Gastrocnemius medialis (tissue), 4 donors: ENCODE measurements around the gene MPPE1. TPM values are rescaled to one million over a fixed set of nuclear protein-coding genes. Genes with fewer than 3 reads are reported as not detected.
A peak's percentile ranks its signal among the peaks of the same experiment; 100 is the strongest.

Source experiments
- ATAC-seq, 2 donors: fragments of 150-250 bp; one replicate each; pipeline ENCODE4 v1.9.1; 2016
- DNase-seq, 2 donors: peaks; one replicate each; pipeline ENCODE4 v3.0.0-alpha.2; 2019
- H3K27ac ChIP-seq, 4 donors: fragments of 200-600 bp; sonication (generic); 1 replicate in 1 of 4; 2 replicates in 3 of 4; pipeline ENCODE4 v1.5.1; 2016 to 2018; ENCODE audit warnings: mild to moderate bottlenecking in 2 of 4, moderate library complexity in 1 of 4
- H3K27me3 ChIP-seq, 3 donors: fragments of 200-600 bp; sonication (generic) in 2 of 3; 1 replicate in 1 of 3; 2 replicates in 2 of 3; pipeline versions ENCODE4 v1.5.1 to v1.6.0; 2016 to 2019; ENCODE audit warnings: mild to moderate bottlenecking in 1 of 3, moderate library complexity in 1 of 3
- H3K36me3 ChIP-seq, 2 donors: fragments of 200-600 bp; sonication (generic) in 1 of 2; one replicate each; pipeline ENCODE4 v1.5.1; 2017 to 2018
- H3K4me1 ChIP-seq, 2 donors: fragments of 200-600 bp; sonication (generic) in 1 of 2; one replicate each; pipeline ENCODE4 v1.5.1; 2016 to 2017; ENCODE audit warnings: mild to moderate bottlenecking in 2 of 2
- H3K4me3 ChIP-seq, 4 donors: fragments of 200-600 bp; sonication (generic) in 3 of 4; 1 replicate in 1 of 4; 2 replicates in 3 of 4; pipeline ENCODE4 v1.5.1; 2016 to 2019; ENCODE audit warnings: mild to moderate bottlenecking in 2 of 4
- H3K9me3 ChIP-seq, 3 donors: fragments of 200-600 bp; sonication (generic) in 2 of 3; 1 replicate in 1 of 3; 2 replicates in 2 of 3; pipeline ENCODE4 v1.5.1; 2016 to 2019
- CTCF ChIP-seq, 5 experiments: fragments of 450-650 bp in 3 of 5; fragments of 200-600 bp in 2 of 5; sonication (generic) in 2 of 5; IDR thresholded peaks in 4 of 5; conservative IDR thresholded peaks in 1 of 5; 1 replicate in 4 of 5; 2 replicates in 1 of 5; pipeline ENCODE4 v1.5.1; 2016 to 2019; ENCODE audit warnings: antibody characterized with exemption in 5 of 5, mild to moderate bottlenecking in 3 of 5, moderate library complexity in 3 of 5
- POLR2A ChIP-seq, 2 donors: fragments of 450-650 bp; IDR thresholded peaks; one replicate each; pipeline ENCODE4 v1.6.1; 2017; ENCODE audit warnings: antibody characterized with exemption in 2 of 2, mild to moderate bottlenecking in 2 of 2, moderate library complexity in 2 of 2
- in situ Hi-C, 4 donors: fragments of 200-750 bp; cut with MboI; loops; one replicate each; pipeline versions ENCODE4 v1.15.0 to v1.8.0; 2017; ENCODE audit warnings: low sequenced_read_pairs in 4 of 4
- intact Hi-C: fragments of 100-400 bp; cut with DNase I; formaldehyde crosslinking; loops from one replicate; pipeline ENCODE4 v1.15.1; 2023; ENCODE audit warnings: low total_unique reads
- total RNA-seq, 4 donors: library from RNA; depleted of rRNA; stranded (reverse); fragments of >200 nt; gene quantifications; one replicate each; pipeline versions ENCODE4 v1.1.0 to v1.2.3, GENCODE V29; 2016

Gene MPPE1
- total RNA-seq, 4 donors from 2014 or later: 11.0 to 33.6 (median 24.8) TPM

- Histone ChIP-seq H3K4me1 (peaks cover 24 to 29% of the 10 kb centered on the region in 2 donors), H3K27me3 (no peaks in the 10 kb centered on the region), H3K27ac (peak overlapping the region; percentile 44 to 100 (median 96)), H3K4me3 (no peak overlapping the region), H3K36me3 (no peaks in the 10 kb centered on the region), H3K9me3 (no peaks in the 10 kb centered on the region)
- no peak for TF ChIP-seq CTCF (IDR thresholded peaks at IDR 0.05 in 4 of 5, conservative IDR thresholded peaks at IDR 0.05 in 1 of 5)
- TF ChIP-seq POLR2A (IDR thresholded peaks at IDR 0.05): no peak
- DNase-seq (no peak), ATAC-seq (no peak)
- intact Hi-C loops: no loop called here
- in situ Hi-C loops: loop anchor here in 1 of 4 donors (5.0 kb wide), 1 partner anchor 53 kb away; no protein-coding TSS in a partner anchor
Observed at GRCh38 chr18:11944786-11945185, 36.7 kb upstream of the MPPE1 start.

GRCh38 chr18:11944252-11944651 lies 36.1 kb upstream of the MPPE1 start:
- no peaks in the 10 kb centered on the region for H3K27me3 ChIP-seq
- no peak for ATAC-seq
- H3K4me3 ChIP-seq: no peak overlapping the region
- H3K36me3 ChIP-seq: no peaks in the 10 kb centered on the region
- TF ChIP-seq CTCF (IDR thresholded peaks at IDR 0.05 in 4 of 5, conservative IDR thresholded peaks at IDR 0.05 in 1 of 5): no peak
- TF ChIP-seq POLR2A (IDR thresholded peaks at IDR 0.05): no peak
- DNase-seq: no peak
- in situ Hi-C loops: loop anchor here in 1 of 4 donors (5.0 kb wide), 1 partner anchor 53 kb away; no protein-coding TSS in a partner anchor
- peaks cover 24 to 29% of the 10 kb centered on the region in 2 donors for H3K4me1 ChIP-seq
- H3K9me3 ChIP-seq: no peaks in the 10 kb centered on the region
- H3K27ac ChIP-seq: peak overlapping the region; percentile 44 to 100 (median 96)
- intact Hi-C loops: no loop called here

- peaks cover 24 to 29% of the 10 kb centered on the region in 2 donors for H3K4me1 ChIP-seq
- TF ChIP-seq CTCF (IDR thresholded peaks at IDR 0.05 in 4 of 5, conservative IDR thresholded peaks at IDR 0.05 in 1 of 5) (no peak), POLR2A (IDR thresholded peaks at IDR 0.05) (no peak)
- in situ Hi-C loops: loop anchor here in 1 of 4 donors (5.0 kb wide), 1 partner anchor 54 kb away; no protein-coding TSS in a partner anchor
- DNase-seq: no peak
- no peaks in the 10 kb centered on the region for H3K36me3 ChIP-seq
- no peak for ATAC-seq
- no peaks in the 10 kb centered on the region for H3K27me3 ChIP-seq
- no peaks in the 10 kb centered on the region for H3K9me3 ChIP-seq
- H3K4me3 ChIP-seq: no peak overlapping the region
- intact Hi-C loops: no loop called here
- H3K27ac ChIP-seq: peak overlapping the region; percentile 15 to 100 (median 96)
Observed at GRCh38 chr18:11943551-11943950, 35.4 kb upstream of the MPPE1 start.

- Histone ChIP-seq H3K9me3 (no peaks in the 10 kb centered on the region), H3K27ac (peak overlapping the region in 1 of 4 donors; percentile 13), H3K36me3 (no peaks in the 10 kb centered on the region), H3K4me3 (no peak overlapping the region), H3K27me3 (no peaks in the 10 kb centered on the region), H3K4me1 (peaks cover 13 to 14% of the 10 kb centered on the region in 2 donors)
- intact Hi-C loops: no loop called here
- ATAC-seq (no peak), DNase-seq (no peak)
- TF ChIP-seq CTCF (IDR thresholded peaks at IDR 0.05 in 4 of 5, conservative IDR thresholded peaks at IDR 0.05 in 1 of 5) (no peak), POLR2A (IDR thresholded peaks at IDR 0.05) (no peak)
- in situ Hi-C loops: loop anchor here in 1 of 4 donors (5.0 kb wide), 1 partner anchor 56 kb away; no protein-coding TSS in a partner anchor
Observed at GRCh38 chr18:11940956-11941355, 32.8 kb upstream of the MPPE1 start.
